NCI-H2196 (cell line): ENCODE measurements around the gene AHNAK2.

Source experiments
- DNase-seq: peaks from one replicate; lab custom pipeline; 2025; ENCODE audit not compliant: unreplicated experiment; lab: John Stamatoyannopoulos, UW

Gene AHNAK2

GRCh38 chr14:104986487-104987164, 8.5 kb upstream of the AHNAK2 start:
- DNase-seq = no peak

GRCh38 chr14:104985675-104986486, 7.7 kb upstream of the AHNAK2 start, which contains the start of gene CLBA1:
Gene CLBA1, plus strand, starts transcription at chr14:104985788. Its CDS starts 644 bp downstream, at chr14:104986432.
- DNase-seq = peak; percentile 83

DNA sequence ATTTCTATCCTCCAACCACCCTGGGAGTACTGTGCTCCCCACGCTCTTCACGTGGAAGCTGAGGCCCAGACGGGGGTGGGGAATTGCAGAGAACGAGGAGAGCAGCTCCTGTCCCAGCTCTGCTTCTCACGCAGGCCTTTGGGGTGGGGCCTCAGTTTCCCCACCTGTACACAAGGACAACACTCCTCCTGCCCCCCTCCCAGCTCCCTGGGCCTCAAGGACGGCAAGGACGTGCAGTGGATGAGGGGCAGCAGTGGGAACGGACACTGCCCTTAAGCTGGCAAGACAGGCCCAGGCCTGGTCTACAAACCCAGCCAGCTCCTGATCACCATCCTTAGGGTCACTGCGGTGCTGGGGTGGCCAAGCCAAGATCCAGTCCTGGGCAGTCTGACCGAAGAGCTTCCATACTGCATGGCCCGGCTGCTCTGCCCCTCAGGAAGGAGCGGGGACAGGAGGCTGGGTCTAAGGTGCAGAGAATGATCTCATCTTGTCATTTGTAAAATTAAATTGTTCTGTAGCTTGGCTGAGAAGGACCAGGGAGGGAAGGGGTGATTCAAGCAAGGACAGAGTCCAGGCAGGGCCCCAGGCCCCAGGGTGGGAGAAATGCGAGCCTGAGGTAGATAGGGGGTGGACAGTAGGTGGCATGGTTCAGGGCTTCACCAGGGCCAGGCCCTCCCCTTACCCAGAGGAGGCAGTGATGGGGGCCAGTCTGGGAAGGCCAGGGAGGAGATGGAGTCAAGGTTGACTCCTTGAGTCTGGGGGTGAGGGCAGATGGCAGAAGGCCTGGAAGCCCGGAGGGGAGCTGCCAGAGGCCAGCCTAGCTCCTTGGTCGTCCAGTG, 6.1 kb upstream of the AHNAK2 start:
- DNase-seq = no peak

DNA sequence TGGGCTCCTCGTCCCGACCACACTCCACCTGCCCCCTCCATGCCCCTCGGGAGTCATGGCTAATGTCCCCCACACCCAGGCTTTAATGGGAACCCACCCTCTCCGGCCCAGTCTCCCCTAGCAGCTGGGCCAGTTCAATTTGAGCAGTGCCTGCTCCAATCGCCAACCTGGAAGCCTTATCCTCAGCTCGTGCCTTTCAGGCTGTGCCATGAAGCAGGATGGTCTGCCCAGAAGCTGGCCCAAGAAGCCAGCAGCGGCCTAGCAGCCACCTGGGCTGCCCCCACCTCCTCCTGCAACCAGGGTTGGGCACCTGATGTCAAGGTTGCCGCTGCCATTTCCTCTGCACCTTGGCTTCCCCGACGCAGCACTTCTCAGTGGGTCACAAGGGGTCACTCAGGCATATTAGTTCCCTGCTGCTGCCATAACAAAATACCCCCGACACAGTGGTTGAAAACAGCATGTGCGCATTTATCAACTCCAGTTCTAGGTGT, 5.1 kb upstream of the AHNAK2 start:
- DNase-seq = no peak

- DNase-seq = no peak
Measured at GRCh38 chr14:104982548-104983230, 4.5 kb upstream of the AHNAK2 start.

DNA sequence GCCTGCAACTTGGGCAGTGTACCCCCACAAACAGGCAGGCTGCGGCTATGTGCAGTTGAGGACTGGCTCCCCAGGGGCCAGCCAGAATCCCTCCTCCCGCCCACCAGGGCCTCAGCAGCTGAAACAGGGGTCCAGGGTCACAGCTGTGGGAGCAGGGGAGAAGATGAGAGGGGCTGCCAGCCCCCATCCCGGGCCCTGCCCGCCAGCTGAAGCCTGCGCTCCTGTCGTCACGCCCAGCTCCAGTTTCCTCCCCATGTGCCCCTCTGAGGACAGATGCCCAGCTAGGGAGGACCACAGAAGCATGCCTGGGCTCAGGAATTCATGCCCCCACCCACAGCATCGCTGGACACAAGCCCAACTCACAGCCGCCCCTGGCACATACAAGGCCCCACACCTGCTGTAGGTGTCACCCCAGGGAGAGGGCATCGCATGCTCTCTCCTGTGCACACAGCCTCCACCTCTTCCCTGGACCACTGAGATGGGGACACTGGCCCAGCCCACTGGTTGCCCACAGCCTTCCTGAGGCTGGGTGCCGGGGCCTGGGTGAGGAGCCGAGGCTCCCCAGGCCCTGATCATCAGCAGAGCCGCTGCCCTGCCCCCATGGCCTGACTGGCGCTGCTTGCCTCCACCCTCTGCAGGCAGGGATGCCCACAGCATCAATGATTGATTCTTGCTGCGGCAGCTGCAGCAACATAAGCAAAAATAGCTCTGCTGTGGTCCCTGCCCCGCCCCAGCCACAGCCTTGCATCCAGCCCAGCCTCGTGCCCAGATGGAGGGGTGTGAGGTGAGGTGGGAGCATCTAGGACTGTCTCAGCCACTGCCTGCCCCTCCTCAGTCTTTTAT, 3.7 kb upstream of the AHNAK2 start:
- no peak for DNase-seq

DNA sequence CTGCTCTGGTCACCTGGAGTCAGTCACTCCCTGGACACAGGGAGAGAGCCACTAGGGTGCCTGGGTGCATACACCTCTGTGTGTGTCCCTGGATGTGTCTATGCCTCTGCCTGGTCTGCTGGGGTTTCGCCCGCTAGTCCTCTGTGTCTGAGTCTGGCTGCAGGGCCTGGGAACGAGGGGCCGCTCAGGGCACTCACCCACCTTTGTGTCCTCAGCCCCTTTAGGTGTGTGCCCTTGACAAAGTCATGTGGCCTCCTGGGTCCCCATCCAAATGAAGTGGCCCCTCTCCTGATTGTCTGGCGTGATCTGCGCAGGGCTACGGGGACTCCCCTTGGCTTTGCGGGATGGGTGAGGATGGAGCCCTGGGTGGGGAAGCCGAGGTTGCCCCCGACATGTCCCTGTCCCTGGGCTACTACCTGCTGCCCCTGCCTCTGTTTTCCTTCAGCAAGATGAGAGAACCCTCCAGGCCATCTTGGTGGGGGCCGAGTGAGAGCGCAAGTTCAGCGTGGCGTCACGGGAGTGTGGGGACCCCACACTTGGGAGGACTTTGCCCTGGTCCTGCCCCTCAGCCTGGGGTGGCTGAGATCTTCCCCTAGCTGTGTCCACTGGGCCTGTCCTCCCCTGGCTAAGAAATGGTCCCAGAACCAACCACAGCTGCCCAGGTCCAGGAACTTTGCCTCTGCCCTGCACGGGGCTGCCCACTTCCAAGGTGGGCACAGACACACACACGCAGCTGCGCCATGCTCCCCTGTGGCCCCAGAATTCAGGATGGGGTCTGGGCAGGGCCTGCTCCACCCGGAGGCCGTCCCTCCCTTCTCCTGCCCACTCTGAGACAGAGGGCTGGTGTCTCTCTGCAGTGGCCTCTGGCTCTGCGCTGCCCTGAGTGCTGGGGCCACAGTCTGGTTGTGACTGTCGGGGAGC, 2.7 kb upstream of the AHNAK2 start:
- no peak for DNase-seq

GRCh38 chr14:104979758-104980610, 1.8 kb upstream of the AHNAK2 start:
- peak; percentile 66 for DNase-seq

DNA sequence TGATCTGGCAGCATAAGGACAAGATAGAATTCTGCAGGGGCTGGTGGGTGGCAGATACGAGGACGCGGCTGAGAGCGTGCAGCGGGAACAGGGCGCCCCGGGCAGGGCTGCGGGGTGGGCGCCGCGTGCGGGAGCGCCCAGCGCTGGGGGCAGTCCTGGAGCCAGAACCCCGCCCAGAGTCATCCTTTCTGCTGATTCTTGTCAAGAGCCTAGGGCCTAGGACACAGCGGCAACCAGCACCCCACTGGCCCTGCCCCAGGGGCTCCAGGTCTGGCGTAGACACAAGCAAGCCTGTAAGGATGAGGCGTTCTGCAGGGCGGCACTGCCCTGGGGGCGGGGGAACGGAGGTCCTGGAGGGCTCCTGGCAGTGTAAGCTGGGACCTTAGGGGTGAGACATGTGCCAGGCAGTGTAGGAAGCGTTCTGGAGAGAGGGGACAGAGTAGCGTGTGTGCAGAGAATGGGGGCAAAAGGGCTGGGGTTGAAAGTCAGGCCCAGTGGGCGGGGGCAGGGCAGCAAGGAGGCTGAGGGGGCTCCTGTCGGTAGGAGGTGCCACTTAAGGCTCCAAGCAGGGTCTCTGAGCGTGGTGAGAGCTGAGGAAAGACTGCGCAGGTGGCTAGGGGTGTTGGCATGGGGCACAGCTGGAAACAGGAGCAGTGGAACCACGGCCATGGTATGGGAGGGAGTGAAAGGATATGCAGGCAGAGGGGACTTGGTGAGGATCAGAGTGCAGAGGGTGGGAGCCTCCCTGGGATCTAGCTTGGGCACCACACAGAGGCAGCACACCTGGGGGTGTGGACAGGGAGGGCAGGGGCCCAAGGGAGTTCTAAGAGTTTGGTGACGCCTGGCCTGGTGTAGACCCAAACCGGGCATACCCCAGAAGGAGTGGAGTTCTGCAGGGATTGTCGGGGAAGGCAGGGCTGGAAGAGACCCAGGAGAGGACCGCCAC, 845 bp upstream of the AHNAK2 start:
- DNase-seq = no peak

DNA sequence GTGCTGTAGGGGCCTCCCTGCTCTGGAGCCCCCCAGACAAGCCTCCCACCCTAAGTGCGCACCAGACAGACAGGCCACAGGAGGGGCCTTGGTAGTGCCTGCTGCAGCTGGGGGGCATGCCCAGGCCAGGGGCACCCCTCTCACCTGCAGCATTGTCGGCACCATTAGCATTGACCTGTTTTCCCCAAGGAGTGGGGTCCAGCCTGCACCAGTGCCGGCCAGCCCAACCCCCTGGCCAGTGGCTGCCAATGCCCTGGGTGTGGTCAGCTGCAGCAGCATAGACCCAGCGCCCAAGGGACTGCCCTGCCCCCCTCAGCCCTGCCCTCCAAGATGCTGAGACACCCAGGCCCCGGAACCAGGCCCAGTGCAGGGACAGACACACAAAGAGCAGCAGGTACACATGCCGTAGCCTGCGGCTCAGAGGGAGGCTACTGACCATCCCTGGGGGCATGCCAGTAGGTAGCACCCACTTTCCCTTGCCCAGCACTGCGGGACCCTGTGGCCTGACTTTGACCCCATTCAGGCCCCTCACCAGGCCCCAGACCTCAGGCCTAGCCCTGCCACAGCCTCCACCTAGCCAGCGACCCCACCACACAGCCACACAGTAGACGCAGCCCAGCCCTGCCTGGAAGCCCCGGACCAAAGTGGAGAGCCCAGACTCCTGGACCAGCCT, 1.0 kb downstream of the AHNAK2 start:
- no peak for DNase-seq

DNA sequence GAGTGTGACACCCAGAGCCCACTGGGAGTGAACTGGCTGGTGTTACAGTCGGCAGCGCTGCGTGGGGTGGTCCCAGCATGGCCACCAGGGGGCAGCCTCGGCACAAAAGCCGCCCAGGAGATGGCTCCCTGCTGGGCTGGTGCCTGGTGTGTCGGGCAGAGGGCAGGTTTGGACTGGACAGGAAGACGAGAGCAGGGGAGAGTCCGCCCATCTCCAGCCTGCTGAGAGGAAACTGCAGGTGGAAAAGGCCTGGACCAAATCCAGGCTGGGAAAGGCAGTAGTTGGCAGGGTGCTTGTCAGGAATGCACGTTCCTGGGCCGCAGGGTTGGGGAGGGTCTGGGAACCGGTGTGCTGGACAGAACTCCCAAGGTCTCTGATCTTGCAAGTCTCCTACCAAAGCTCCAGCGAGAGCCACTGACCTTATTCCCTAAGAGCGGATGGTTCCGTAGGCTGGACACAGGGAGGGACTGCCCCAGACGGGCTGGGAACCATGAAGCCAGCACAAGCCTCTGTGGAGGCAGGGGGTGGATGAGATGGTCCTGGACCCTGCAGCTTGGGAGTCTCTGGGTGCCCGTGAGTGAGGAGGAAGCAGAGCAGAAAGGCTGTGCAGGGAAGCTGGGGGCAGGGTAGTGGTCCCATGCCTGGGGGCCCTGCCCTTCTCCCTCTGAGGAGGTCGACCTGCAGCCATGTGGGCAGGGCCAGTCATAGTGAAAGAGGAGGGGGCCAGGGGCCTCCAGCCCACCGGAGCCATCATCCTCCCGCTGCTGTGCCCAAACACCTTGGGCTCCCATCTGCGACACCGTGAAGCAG, 1.8 kb downstream of the AHNAK2 start:
- peak; percentile 77 for DNase-seq

DNA sequence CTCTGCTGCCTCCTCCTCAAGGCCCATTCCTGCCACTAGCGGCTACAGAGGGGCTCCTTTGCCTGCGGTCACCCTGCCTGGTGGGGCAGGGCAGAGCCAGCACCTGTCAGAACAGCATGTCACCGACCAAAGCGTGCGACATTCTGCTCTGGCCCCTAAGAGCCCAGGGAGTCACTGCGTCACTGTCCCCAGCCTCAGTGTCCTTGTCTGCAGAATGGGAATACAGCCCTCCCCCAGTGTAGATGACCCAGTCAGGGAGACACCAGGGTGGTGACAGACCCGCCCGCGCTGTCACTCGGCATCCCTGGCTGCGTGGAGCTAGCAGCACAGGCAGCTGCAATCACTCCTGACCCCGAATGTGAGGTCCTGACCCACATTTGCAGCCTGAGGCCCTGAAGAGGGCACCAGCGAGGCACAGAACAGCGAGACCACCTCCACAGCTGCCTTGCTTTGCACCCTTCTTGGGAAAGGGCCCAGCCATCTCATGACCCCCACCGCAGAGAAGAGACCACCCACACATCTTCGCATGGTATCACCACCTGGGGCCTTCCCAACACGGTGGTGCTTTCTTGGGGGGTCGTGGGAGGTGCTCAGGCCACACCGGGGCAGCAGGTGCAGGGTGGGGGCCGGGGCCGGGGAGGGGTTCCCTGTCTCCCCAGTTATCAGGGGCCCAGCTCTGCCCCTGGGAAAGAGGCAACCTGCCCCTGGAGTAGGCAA, 2.5 kb downstream of the AHNAK2 start:
- no peak for DNase-seq

DNA sequence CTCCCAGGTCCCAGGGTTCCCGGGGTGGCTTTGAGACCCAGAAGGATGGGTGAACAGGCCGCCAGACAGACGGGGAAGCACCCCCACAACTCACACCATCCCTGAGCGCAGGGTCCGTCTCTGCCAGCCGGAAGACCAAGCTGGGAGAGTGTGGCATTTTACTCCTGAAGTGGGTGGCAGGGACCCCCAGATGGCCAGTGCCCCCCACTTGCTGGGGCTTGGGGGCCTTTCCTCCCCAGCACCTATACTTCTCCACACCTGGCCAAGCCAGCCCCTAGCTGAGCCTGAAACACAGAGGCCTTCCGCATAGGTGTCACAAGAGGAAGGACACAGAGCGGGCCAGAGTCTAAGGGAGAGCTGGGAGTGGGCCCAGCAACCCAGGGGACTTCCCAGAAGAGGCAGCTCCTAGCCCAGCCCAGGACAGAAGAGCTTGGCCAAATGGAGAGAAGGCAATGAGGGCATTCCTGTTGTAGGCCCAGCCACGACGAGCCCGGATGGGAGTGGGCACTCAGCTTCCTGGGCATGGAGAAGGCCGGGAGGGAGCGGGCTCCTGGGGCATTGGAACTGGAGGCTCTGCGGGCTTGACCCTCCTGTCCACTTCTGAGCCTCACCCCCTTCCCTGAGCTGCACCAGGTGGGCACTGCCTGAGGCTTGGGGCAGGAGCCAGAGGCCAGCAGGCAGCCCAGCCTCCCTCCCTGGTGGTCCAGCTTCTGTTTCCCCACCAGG, 3.3 kb downstream of the AHNAK2 start:
- DNase-seq = no peak

DNA sequence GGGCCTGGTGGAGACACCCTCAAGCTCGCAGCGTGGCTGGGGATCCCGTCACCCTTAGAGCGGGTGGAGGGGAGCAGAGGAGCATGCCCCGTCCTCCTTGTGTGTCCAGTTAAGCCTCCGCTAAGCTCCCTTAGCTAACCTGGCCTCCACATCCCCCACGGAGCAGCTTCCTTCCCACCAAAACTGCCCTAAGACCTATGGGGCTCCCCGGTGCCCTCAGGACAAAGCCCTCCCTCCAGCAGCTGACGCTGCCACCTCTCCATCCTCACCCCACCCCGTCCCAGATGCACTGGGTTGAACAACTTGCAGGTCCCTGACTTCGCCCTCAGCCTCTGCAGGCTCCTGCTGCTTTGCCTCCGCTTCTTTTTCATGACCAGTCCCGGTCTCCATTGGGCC, 4.0 kb downstream of the AHNAK2 start:
- DNase-seq = no peak
